Astrocyte of the cerebellum (primary cell): ENCODE measurements around the gene LRRC56.

Experiments used
- DNase-seq: peaks from one replicate; pipeline ENCODE4 v3.0.0-alpha.2; 2011; ENCODE audit warnings: low read depth
- H3K4me3 ChIP-seq: 2 replicates; pipeline ENCODE4 v1.5.1; 2011; ENCODE audit warnings: mild to moderate bottlenecking, low read depth, low read length, moderate library complexity
- CTCF ChIP-seq: IDR thresholded peaks from 2 replicates; pipeline ENCODE4 v1.5.1; 2012; ENCODE audit warnings: low read length, low read depth, moderate library complexity, mild to moderate bottlenecking; ENCODE audit errors: missing control alignments
- in situ Hi-C: cut with HindIII; loops from 2 replicates; pipeline ENCODE4 v1.10.0; 2017; ENCODE audit warnings: low sequenced_read_pairs

Gene LRRC56

GRCh38 chr11:590997-591396, 53.7 kb downstream of the LRRC56 start:
- H3K4me3 ChIP-seq: no peak overlapping the region
- no peak for TF ChIP-seq CTCF
- in situ Hi-C loops: no loop called here
- DNase-seq: no peak

GRCh38 chr11:592501-592900, 55.2 kb downstream of the LRRC56 start:
- no peak overlapping the region for H3K4me3 ChIP-seq
- no peak for DNase-seq
- TF ChIP-seq CTCF: no peak
- in situ Hi-C loops: no loop called here

GRCh38 chr11:592918-593317, 55.6 kb downstream of the LRRC56 start:
- in situ Hi-C loops: no loop called here
- H3K4me3 ChIP-seq: no peak overlapping the region
- DNase-seq: no peak
- no peak for TF ChIP-seq CTCF

- no peak for TF ChIP-seq CTCF
- no peak overlapping the region for H3K4me3 ChIP-seq
- in situ Hi-C loops: no loop called here
- DNase-seq: no peak
Observed at GRCh38 chr11:593347-593746, 56.0 kb downstream of the LRRC56 start.

GRCh38 chr11:595400-595799, 58.1 kb downstream of the LRRC56 start:
- in situ Hi-C loops: no loop called here
- no peak for DNase-seq
- TF ChIP-seq CTCF: no peak
- H3K4me3 ChIP-seq: no peak overlapping the region

- no peak overlapping the region for H3K4me3 ChIP-seq
- TF ChIP-seq CTCF: no peak
- in situ Hi-C loops: no loop called here
Observed at GRCh38 chr11:596374-596773, 59.0 kb downstream of the LRRC56 start.

GRCh38 chr11:597166-597725, 59.9 kb downstream of the LRRC56 start:
- DNase-seq: no peak
- no peak for TF ChIP-seq CTCF
- no peak overlapping the region for H3K4me3 ChIP-seq
- in situ Hi-C loops: no loop called here

More at GRCh38 chr11:596374-596773, 59.0 kb downstream of the LRRC56 start:
- no peak for DNase-seq
